ENCODE measurements around the gene BLTP1.

- TF ChIP-seq SMC3 (IDR thresholded peaks at IDR 0.05): no peak
- no peak for TF ChIP-seq CTCF (IDR thresholded peaks at IDR 0.05)
- no peak for TF ChIP-seq POLR2A (IDR thresholded peaks at IDR 0.05; ENCODE audit: low read length)
- no peak for TF ChIP-seq JUN (IDR thresholded peaks at IDR 0.05)
- TF ChIP-seq NR3C1 (IDR thresholded peaks at IDR 0.05): no peak
- TF ChIP-seq EHF (CRISPR knock-in tag; IDR thresholded peaks at IDR 0.05): no peak
These were observed 4.7 kb downstream of the BLTP1 start for GRCh38 chr4:122156819-122157218.

Data from A549 (cell line).